CD4-positive, alpha-beta T cell (primary cell): ENCODE results near the gene KIF26A. TPM values are rescaled to one million over a fixed set of nuclear protein-coding genes. Genes with fewer than 3 reads are reported as not detected.
"Not testable (repeated sequence)": the region's sequence is repeated elsewhere in the genome, so short reads cannot be mapped to it uniquely, and the experiment has no call there.

Experiments used
- ATAC-seq: fragments of 200-7000 bp; cut with Tn5 transposase; one replicate; pipeline ENCODE4 v1.10.0; 2022; ENCODE audit warnings: mild to moderate bottlenecking; ENCODE audit not compliant: poor library complexity
- CTCF ChIA-PET: fragments of 350-600 bp; sonication (Branson Sonifier 250); formaldehyde crosslinking; loops from one replicate; lab custom pipeline; 2021; ENCODE audit warnings: antibody characterized with exemption, inconsistent platforms; lab: Charles Lee
- POLR2A ChIA-PET: fragments of 350-600 bp; sonication (Branson Sonifier 250); formaldehyde crosslinking; loops from one replicate; lab custom pipeline; 2021; ENCODE audit warnings: antibody characterized with exemption, inconsistent platforms; lab: Charles Lee
- DNase-seq, 14 experiments: peaks; one replicate each; pipeline ENCODE4 v3.0.0-alpha.2; 2013 to 2020; ENCODE audit warnings: mixed read lengths in 2 of 14
- H3K27ac ChIP-seq, 2 donors: one replicate each; pipeline versions ENCODE4 v1.5.1 to v1.7.0; 2013; ENCODE audit warnings: low read length in 2 of 2, low read depth in 1 of 2, mild to moderate bottlenecking in 1 of 2
- H3K27me3 ChIP-seq, 2 experiments: 1 replicate in 1 of 2; 2 replicates in 1 of 2; pipeline versions ENCODE4 v1.6.1 to v1.7.0; 2013; ENCODE audit warnings: low read length in 2 of 2, control low read depth in 1 of 2, mild to moderate bottlenecking in 1 of 2, moderate library complexity in 1 of 2; ENCODE audit not compliant: insufficient read depth in 2 of 2, control insufficient read depth in 1 of 2
- H3K36me3 ChIP-seq: one replicate; pipeline ENCODE4 v1.6.1; 2013; ENCODE audit warnings: low read length, control low read depth; ENCODE audit not compliant: insufficient read depth
- H3K4me1 ChIP-seq: one replicate; pipeline ENCODE4 v1.6.1; 2013; ENCODE audit warnings: low read length, control low read depth; ENCODE audit not compliant: insufficient read depth
- H3K4me3 ChIP-seq: one replicate; pipeline ENCODE4 v1.5.1; 2013; ENCODE audit warnings: mild to moderate bottlenecking, low read length, moderate library complexity
- H3K9me3 ChIP-seq, 2 experiments: 1 replicate in 1 of 2; 2 replicates in 1 of 2; pipeline versions ENCODE4 v1.6.1 to v1.7.0; 2013; ENCODE audit warnings: low read length in 2 of 2, mild to moderate bottlenecking in 2 of 2, control low read depth in 1 of 2, moderate library complexity in 1 of 2; ENCODE audit not compliant: control insufficient read depth in 1 of 2, insufficient read depth in 1 of 2
- H3K27ac Mint-ChIP-seq: one replicate; pipeline ENCODE4 v1.8.0; 2020; ENCODE audit warnings: mixed read lengths
- H3K27me3 Mint-ChIP-seq: one replicate; pipeline ENCODE4 v1.8.0; 2021; ENCODE audit warnings: mixed read lengths
- H3K36me3 Mint-ChIP-seq: one replicate; pipeline ENCODE4 v1.8.0; 2021; ENCODE audit warnings: low read depth, mixed read lengths
- H3K4me1 Mint-ChIP-seq: one replicate; pipeline ENCODE4 v1.8.0; 2021; ENCODE audit warnings: low read depth, mixed read lengths
- H3K4me3 Mint-ChIP-seq: one replicate; pipeline ENCODE4 v1.8.0; 2020; ENCODE audit warnings: mild to moderate bottlenecking, mixed read lengths
- H3K9me3 Mint-ChIP-seq: one replicate; pipeline ENCODE4 v1.8.0; 2020; ENCODE audit warnings: mixed read lengths
- intact Hi-C, 2 experiments: fragments of 100-400 bp; cut with DNase I in 1 of 2; cut with micrococcal nuclease in 1 of 2; formaldehyde crosslinking; loops; one replicate each; pipeline versions ENCODE4 v1.15.1 to v1.9.0; 2023 to 2025; cut with DNase I, micrococcal nuclease
- total RNA-seq, 174 experiments: library from RNA in 2 of 174; stranded (reverse) in 2 of 174; gene quantifications; one replicate each; pipeline ENCODE4 v1.2.3 and lab custom pipeline; 2021 to 2026
- TF ChIP-seq, protein P1 (sequence below): fragments of 200-600 bp; IDR thresholded peaks from one replicate; pipeline ENCODE4 v1.8.0; 2022; ENCODE audit warnings: antibody characterized with exemption, mild to moderate bottlenecking

Gene KIF26A
- total RNA-seq, 2 experiments from 2014 or later, result 0.25 to 0.31 TPM

DNA sequence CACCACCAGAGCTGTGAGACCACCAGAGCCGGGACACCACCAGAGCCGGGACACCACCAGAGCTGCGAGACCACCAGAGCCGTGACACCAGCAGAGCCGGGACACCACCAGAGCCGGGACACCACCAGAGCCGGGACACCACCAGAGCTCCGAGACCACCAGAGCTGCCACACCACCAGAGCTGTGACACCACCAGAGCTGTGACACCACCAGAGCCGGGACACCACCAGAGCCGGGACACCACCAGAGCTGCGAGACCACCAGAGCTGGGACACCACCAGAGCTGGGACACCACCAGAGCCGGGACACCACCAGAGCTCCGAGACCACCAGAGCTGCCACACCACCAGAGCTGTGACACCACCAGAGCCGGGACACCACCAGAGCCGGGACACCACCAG, 70.7 kb downstream of the KIF26A start:
- H3K36me3 ChIP-seq, H3K9me3 ChIP-seq, POLR2A ChIA-PET, ATAC-seq, H3K27ac ChIP-seq, H3K27me3 Mint-ChIP-seq, CTCF ChIA-PET, H3K36me3 Mint-ChIP-seq, intact Hi-C loops, H3K4me3 Mint-ChIP-seq, H3K27ac Mint-ChIP-seq, H3K4me3 ChIP-seq, DNase-seq, H3K9me3 Mint-ChIP-seq, H3K27me3 ChIP-seq, H3K4me1 Mint-ChIP-seq, H3K4me1 ChIP-seq: not testable (repeated sequence)

DNA sequence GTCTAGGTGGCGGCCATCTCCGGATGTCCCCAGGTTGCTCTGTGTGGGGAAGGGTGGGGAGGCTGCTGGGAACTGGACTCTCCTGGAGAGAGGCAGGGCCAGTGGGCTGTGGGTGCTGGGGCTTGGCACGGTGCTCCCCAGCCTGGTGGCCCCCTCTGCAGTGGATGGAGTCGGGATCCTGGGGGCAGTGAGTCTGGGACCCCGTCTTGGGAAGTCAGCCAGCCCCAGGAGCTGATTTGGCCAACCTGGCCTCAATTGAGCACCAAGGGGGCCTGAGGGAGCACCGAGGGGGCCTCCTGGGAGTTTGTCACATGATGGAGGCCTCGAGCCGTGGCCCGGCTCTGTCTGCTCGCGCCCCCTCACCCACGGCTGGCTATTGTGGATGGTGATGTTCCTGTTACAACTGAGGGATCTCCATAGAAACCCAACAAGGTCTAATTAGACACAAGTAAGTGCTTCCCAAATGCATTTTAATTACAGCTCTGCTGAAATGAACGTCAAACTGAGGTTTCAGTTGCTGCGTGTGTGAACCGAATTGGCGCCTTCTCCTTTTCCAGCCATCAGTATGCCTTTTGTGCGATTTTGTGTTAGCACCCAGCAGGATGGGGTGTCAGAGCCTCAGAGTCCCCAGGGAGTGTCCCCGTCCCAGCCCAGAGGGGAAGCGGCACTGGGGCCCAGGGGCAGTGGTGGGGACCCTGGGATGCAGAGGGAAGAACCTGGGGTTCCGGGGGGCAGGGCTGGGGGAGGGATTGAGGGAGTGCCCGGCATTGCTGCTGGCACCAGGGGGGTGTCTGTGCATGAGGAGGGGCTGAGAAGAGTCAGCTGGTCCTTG, 71.8 kb downstream of the KIF26A start:
- Histone ChIP-seq H3K9me3 (peaks cover 0 to 6% of the 10 kb centered on the region in 2 experiments), H3K27ac (no peak overlapping the region), H3K27me3 (peaks cover 0 to 2% of the 10 kb centered on the region in 2 experiments), H3K36me3 (no peaks in the 10 kb centered on the region), H3K4me3 (no peak overlapping the region), H3K4me1 (no peaks in the 10 kb centered on the region)
- H3K27ac Mint-ChIP-seq, result no peak overlapping the region
- no peaks in the 10 kb centered on the region for H3K4me1 Mint-ChIP-seq
- no peaks in the 10 kb centered on the region for H3K9me3 Mint-ChIP-seq
- POLR2A ChIA-PET, result no interaction called here
- no peak overlapping the region for H3K4me3 Mint-ChIP-seq
- CTCF ChIA-PET, result no interaction called here
- peaks cover 8% of the 10 kb centered on the region for H3K27me3 Mint-ChIP-seq
- ATAC-seq (no peak), DNase-seq (no peak)
- H3K36me3 Mint-ChIP-seq, result no peaks in the 10 kb centered on the region
- intact Hi-C loops, result no loop called here
- TF ChIP-seq, protein P1, sequence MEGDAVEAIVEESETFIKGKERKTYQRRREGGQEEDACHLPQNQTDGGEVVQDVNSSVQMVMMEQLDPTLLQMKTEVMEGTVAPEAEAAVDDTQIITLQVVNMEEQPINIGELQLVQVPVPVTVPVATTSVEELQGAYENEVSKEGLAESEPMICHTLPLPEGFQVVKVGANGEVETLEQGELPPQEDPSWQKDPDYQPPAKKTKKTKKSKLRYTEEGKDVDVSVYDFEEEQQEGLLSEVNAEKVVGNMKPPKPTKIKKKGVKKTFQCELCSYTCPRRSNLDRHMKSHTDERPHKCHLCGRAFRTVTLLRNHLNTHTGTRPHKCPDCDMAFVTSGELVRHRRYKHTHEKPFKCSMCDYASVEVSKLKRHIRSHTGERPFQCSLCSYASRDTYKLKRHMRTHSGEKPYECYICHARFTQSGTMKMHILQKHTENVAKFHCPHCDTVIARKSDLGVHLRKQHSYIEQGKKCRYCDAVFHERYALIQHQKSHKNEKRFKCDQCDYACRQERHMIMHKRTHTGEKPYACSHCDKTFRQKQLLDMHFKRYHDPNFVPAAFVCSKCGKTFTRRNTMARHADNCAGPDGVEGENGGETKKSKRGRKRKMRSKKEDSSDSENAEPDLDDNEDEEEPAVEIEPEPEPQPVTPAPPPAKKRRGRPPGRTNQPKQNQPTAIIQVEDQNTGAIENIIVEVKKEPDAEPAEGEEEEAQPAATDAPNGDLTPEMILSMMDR, result no peak

- intact Hi-C loops, result no loop called here
- Mint-ChIP-seq H3K9me3 (no peaks in the 10 kb centered on the region), H3K4me1 (no peaks in the 10 kb centered on the region), H3K27me3 (peaks cover 8% of the 10 kb centered on the region), H3K4me3 (no peak overlapping the region), H3K27ac (no peak overlapping the region), H3K36me3 (no peaks in the 10 kb centered on the region)
- H3K9me3 ChIP-seq, result peaks cover 0 to 6% of the 10 kb centered on the region in 2 experiments
- no peak overlapping the region for H3K27ac ChIP-seq
- H3K36me3 ChIP-seq, result no peaks in the 10 kb centered on the region
- peaks cover 0 to 2% of the 10 kb centered on the region in 2 experiments for H3K27me3 ChIP-seq
- ATAC-seq (no peak), DNase-seq (no peak)
- H3K4me3 ChIP-seq, result no peak overlapping the region
- TF ChIP-seq, protein P1, result no peak
- POLR2A ChIA-PET, result no interaction called here
- CTCF ChIA-PET, result no interaction called here
- no peaks in the 10 kb centered on the region for H3K4me1 ChIP-seq
Observed at GRCh38 chr14:104210817-104211195, 72.4 kb downstream of the KIF26A start.
